GM18520 (cell line): ENCODE measurements around the gene MRPS30.
"Not testable (repeated sequence)": the region's sequence is repeated elsewhere in the genome, so short reads cannot be mapped to it uniquely, and the experiment has no call there.

Experiments
- ATAC-seq: cut with Tn5 transposase; IDR thresholded peaks from one replicate; pipeline ENCODE4 v1.9.1; 2021; ENCODE audit not compliant: unreplicated experiment

MRPS30 gene

DNA sequence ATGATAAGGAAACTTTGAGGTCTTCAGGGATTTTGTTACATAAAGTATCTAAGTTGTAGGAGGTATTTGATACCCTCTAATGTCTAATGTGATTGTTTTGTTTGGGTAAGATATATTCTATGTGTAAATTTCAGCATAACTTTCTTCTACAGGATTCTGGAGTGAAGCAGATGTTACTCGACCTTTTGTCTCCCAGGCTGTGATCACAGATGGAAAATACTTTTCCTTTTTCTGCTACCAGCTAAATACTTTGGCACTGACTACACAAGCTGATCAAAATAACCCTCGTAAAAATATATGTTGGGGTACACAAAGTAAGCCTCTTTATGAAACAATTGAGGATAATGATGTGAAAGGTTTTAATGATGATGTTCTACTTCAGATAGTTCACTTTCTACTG, 6.0 kb downstream of the MRPS30 start:
- ATAC-seq: no peak

DNA sequence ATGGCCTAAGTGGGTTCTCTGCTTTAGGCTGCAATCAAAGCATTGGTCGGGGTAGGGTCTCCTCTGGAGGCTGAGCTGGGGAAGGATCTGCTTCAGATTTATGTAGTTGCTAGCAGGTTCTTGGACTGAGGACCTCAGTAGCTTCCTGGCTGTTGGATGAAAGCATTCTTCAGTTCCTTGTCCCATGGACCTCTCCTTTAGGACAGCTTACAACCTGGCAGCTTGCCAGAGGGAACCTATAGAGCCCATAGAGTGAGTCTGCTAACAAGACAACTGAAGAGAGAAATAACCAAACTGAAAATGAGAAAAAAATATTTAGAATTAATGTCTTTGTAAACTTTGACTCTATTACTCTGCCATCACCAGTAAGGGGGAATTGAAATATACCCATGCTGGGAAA, 12.4 kb downstream of the MRPS30 start:
- no peak for ATAC-seq

DNA sequence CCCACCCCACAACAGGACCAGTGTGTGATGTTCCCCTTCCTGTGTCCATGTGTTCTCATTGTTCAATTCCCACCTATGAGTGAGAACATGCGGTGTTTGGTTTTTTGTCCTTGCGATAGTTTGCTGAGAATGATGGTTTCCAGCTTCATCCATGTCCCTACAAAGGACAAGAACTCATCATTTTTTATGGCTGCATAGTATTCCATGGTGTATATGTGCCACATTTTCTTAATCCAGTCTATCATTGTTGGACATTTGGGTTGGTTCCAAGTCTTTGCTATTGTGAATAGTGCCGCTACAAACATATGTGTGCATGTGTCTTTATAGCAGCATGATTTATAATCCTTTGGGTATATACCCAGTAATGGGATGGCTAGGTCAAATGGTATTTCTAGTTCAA, 15.9 kb downstream of the MRPS30 start:
- not testable (repeated sequence) for ATAC-seq

DNA sequence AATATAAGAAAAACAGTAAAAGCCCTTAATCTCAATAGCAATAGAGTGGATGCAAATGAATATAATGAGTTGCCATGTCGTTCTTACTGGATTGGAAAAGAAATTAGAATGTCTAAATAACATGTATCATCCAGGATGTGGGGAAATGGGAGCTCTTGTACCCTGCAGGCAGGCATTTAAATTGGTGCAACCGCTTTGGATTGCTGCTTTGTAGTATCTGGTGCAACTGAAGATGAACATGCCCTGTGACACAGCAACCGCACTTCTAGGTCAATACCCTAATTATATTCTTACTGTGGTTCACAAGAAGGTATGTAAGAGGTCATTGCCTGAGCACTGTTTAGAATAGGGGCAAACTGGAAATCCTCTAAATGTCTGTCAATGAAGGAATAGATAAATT, 18.9 kb downstream of the MRPS30 start:
- ATAC-seq: no peak

GRCh38 chr5:44828719-44829118, 20.0 kb downstream of the MRPS30 start:
- no peak for ATAC-seq

DNA sequence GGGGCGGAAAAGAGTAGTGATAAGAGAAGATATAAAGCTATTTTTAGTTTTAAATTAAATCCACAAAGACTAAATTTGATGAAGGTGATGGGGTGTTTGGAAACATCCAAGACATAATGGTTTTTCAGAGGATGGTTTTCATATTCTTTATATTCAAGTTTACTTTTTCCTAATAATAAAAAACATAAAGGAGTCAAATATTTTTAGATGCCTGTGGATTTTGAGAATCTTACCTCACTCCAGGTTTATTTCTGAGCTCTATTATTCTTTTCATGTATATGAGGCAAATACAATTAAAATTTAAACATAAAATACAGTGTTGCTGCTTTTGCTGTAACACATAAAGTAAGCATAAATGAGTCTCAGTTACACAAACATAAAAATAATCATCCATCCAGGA, 22.2 kb downstream of the MRPS30 start:
- no peak for ATAC-seq

GRCh38 chr5:44833249-44833648, 24.5 kb downstream of the MRPS30 start:
- no peak for ATAC-seq

- ATAC-seq: no peak
Observed at GRCh38 chr5:44835693-44836092, 26.9 kb downstream of the MRPS30 start.

GRCh38 chr5:44839018-44839681, 30.4 kb downstream of the MRPS30 start:
- ATAC-seq: no peak

DNA sequence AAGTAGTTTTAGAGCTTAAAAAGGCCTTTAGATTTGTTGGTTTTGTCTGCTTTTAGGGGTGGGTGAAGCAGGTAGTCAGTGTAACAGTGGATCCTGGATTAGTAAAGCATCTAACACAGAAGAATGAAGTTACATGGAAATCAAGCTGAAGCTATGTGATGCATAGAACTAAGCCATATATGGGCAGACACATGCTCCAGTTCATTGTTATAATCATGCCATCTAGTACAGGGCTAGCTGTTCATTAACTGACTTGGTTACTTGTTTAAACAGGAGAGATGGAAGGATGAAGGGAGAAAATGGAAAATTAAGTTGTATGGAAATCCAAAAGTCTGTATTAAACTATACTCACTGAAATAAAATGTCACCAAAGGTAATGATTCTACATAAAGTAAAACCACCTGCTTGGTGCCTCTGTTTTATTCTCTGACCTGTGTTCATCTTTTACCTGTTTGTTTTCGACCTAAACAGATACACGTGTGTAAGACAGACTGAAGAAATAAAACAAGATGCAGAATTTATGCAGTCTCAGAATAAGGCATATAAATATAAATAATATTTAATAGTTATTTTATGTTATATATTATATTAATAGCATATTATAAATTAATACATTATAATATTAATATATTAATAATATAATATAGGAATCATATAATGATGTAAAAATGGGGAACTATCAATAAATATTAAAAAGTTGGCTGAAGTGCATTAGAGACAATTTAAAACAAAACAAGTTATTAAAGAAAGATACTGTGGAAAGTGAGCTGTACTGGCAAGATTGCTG, 33.9 kb downstream of the MRPS30 start:
- ATAC-seq: no peak

GRCh38 chr5:44844744-44845143, 36.0 kb downstream of the MRPS30 start:
- no peak for ATAC-seq

- ATAC-seq: no peak
Observed at GRCh38 chr5:44845777-44846176, 37.0 kb downstream of the MRPS30 start.

GRCh38 chr5:44847206-44847852, 38.6 kb downstream of the MRPS30 start:
- ATAC-seq: no peak

- ATAC-seq: no peak
Observed at GRCh38 chr5:44860267-44860666, 51.5 kb downstream of the MRPS30 start.

- no peak for ATAC-seq
Observed at GRCh38 chr5:44862808-44863207, 54.1 kb downstream of the MRPS30 start.
